H1 (cell line): Measurements from ENCODE around the gene DHRS3. TPM values are rescaled to one million over a fixed set of nuclear protein-coding genes. Genes with fewer than 3 reads are reported as not detected.

Experiments
- CTCF ChIA-PET: fragments of 300-600 bp; sonication (Branson Sonifier 250); formaldehyde crosslinking; loops from one replicate; lab custom pipeline; 2021; ENCODE audit not compliant: partially characterized antibody; lab: Charles Lee
- POLR2A ChIA-PET: fragments of 300-600 bp; sonication (Branson Sonifier 250); formaldehyde crosslinking; loops from one replicate; lab custom pipeline; 2021; ENCODE audit warnings: inconsistent platforms; ENCODE audit not compliant: partially characterized antibody; lab: Charles Lee
- DNase-seq, 2 experiments: peaks; one replicate each; pipeline versions ENCODE4 v3.0.0 to v3.0.0-alpha.2; 2010 to 2022; ENCODE audit warnings: low spot score in 2 of 2, low read depth in 1 of 2, mixed read lengths in 1 of 2
- FAIRE-seq: peaks from 2 replicates; lab custom pipeline; 2011; peaks lifted over from hg19 to GRCh38; lab: Jason Lieb, UNC
- H2AFZ ChIP-seq: 2 replicates; pipeline ENCODE4 v1.8.1; 2012; ENCODE audit warnings: low read length, inconsistent platforms
- H2AK5ac ChIP-seq: 2 replicates; pipeline ENCODE4 v1.6.1; 2013; ENCODE audit warnings: low read depth, low read length
- H2BK120ac ChIP-seq: replicated peaks from 2 replicates; pipeline ENCODE3; 2013; ENCODE audit warnings: low read depth, low read length, inconsistent platforms
- H2BK12ac ChIP-seq: 2 replicates; pipeline ENCODE4 v1.6.1; 2013; ENCODE audit warnings: low read depth, low read length
- H2BK15ac ChIP-seq: 2 replicates; pipeline ENCODE4 v1.6.1; 2013; ENCODE audit warnings: low read length
- H2BK20ac ChIP-seq: 2 replicates; pipeline ENCODE4 v1.6.1; 2013; ENCODE audit warnings: low read length
- H2BK5ac ChIP-seq: 2 replicates; pipeline ENCODE4 v1.6.1; 2013; ENCODE audit warnings: low read depth, low read length
- H3K14ac ChIP-seq: 2 replicates; pipeline ENCODE4 v1.6.1; 2013; ENCODE audit warnings: inconsistent platforms; ENCODE audit not compliant: insufficient read length
- H3K18ac ChIP-seq: 2 replicates; pipeline ENCODE4 v1.6.1; 2013; ENCODE audit warnings: low read length; ENCODE audit errors: extremely low read depth
- H3K23ac ChIP-seq: 2 replicates; pipeline ENCODE4 v1.6.1; 2013; ENCODE audit warnings: inconsistent platforms; ENCODE audit not compliant: insufficient read length
- H3K23me2 ChIP-seq: 2 replicates; pipeline ENCODE4 v1.6.1; 2013; ENCODE audit warnings: low read depth, low read length
- H3K27ac ChIP-seq: 2 replicates; pipeline ENCODE4 v1.6.1; 2011; ENCODE audit warnings: low read depth, low read length, inconsistent platforms
- H3K27me3 ChIP-seq, 4 experiments: replicated peaks in 1 of 4; 1 replicate in 1 of 4; 2 replicates in 3 of 4; pipeline versions ENCODE4 v1.6.1 to v1.8.1; 2011 to 2013; ENCODE audit warnings: low read length in 3 of 4, mild to moderate bottlenecking in 3 of 4, inconsistent platforms in 2 of 4, mixed read lengths in 2 of 4, moderate library complexity in 1 of 4; ENCODE audit not compliant: control insufficient read depth in 3 of 4, insufficient read depth in 3 of 4; ENCODE audit errors: extremely low read depth in 1 of 4
- H3K36me3 ChIP-seq, 4 experiments: 2 replicates each; pipeline versions ENCODE4 v1.6.1 to v1.8.1; 2011 to 2013; ENCODE audit warnings: mild to moderate bottlenecking in 4 of 4, low read length in 3 of 4, moderate library complexity in 2 of 4, control low read depth in 1 of 4, inconsistent platforms in 1 of 4; ENCODE audit not compliant: insufficient read depth in 4 of 4, control insufficient read depth in 2 of 4
- H3K4ac ChIP-seq: replicated peaks from 2 replicates; pipeline ENCODE3; 2013; ENCODE audit warnings: low read length, low read depth, mixed read lengths, inconsistent platforms; ENCODE audit not compliant: insufficient read length
- H3K4me1 ChIP-seq, 4 experiments: replicated peaks in 1 of 4; 1 replicate in 1 of 4; 2 replicates in 3 of 4; pipeline versions ENCODE4 v1.6.1 to v1.8.1; 2011 to 2013; ENCODE audit warnings: low read length in 3 of 4, inconsistent platforms in 2 of 4, mixed read lengths in 1 of 4; ENCODE audit not compliant: insufficient read depth in 4 of 4, control insufficient read depth in 3 of 4
- H3K4me2 ChIP-seq, 2 experiments: 2 replicates each; pipeline versions ENCODE4 v1.6.1 to v1.8.1; 2011 to 2013; ENCODE audit warnings: low read depth in 2 of 2, low read length in 2 of 2, control low read depth in 1 of 2, inconsistent platforms in 1 of 2, mild to moderate bottlenecking in 1 of 2; ENCODE audit not compliant: insufficient read depth in 1 of 2
- H3K4me3 ChIP-seq, 4 experiments: fragments of 200-600, 300-600 bp in 1 of 4; sonication (generic), shearing (Covaris generic), sonication (Bioruptor Twin) in 1 of 4; 2 replicates each; pipeline versions ENCODE4 v1.5.1 to v1.8.1; 2011 to 2016; ENCODE audit warnings: low read length in 4 of 4, low read depth in 3 of 4, control low read depth in 2 of 4, inconsistent platforms in 2 of 4, mild to moderate bottlenecking in 2 of 4, mixed read lengths in 1 of 4, moderate library complexity in 1 of 4; ENCODE audit not compliant: insufficient read depth in 2 of 4; ENCODE audit errors: extremely low read depth in 1 of 4
- H3K56ac ChIP-seq: replicated peaks from 2 replicates; pipeline ENCODE3; 2013; ENCODE audit warnings: low read depth, mild to moderate bottlenecking, mixed read lengths, low read length, inconsistent platforms; ENCODE audit not compliant: insufficient read length
- H3K79me1 ChIP-seq: 2 replicates; pipeline ENCODE4 v1.6.1; 2013; ENCODE audit warnings: low read depth, low read length, control low read depth
- H3K79me2 ChIP-seq, 2 experiments: 2 replicates each; pipeline versions ENCODE4 v1.6.1 to v1.8.1; 2012 to 2013; ENCODE audit warnings: low read length in 2 of 2, mild to moderate bottlenecking in 2 of 2, inconsistent platforms in 1 of 2; ENCODE audit not compliant: insufficient read depth in 2 of 2, control insufficient read depth in 1 of 2
- H3K9ac ChIP-seq, 4 experiments: replicated peaks in 1 of 4; 1 replicate in 1 of 4; 2 replicates in 3 of 4; pipeline versions ENCODE4 v1.6.1 to v1.8.1; 2011 to 2013; ENCODE audit warnings: low read depth in 3 of 4, low read length in 3 of 4, control low read depth in 2 of 4, mild to moderate bottlenecking in 2 of 4, moderate library complexity in 2 of 4, inconsistent platforms in 1 of 4; ENCODE audit errors: extremely low read depth in 1 of 4
- H3K9me3 ChIP-seq, 2 experiments: 2 replicates each; pipeline versions ENCODE4 v1.6.1 to v1.8.1; 2012 to 2013; ENCODE audit warnings: mild to moderate bottlenecking in 2 of 2, moderate library complexity in 2 of 2, control low read depth in 1 of 2, inconsistent platforms in 1 of 2, low read depth in 1 of 2, low read length in 1 of 2, mixed read lengths in 1 of 2; ENCODE audit not compliant: insufficient read depth in 2 of 2
- H4K20me1 ChIP-seq, 2 experiments: replicated peaks in 1 of 2; 2 replicates each; pipeline versions ENCODE3 to v1.8.1; 2011 to 2013; ENCODE audit warnings: inconsistent platforms in 2 of 2, low read length in 2 of 2, mild to moderate bottlenecking in 1 of 2; ENCODE audit not compliant: insufficient read depth in 2 of 2, control insufficient read depth in 1 of 2
- H4K5ac ChIP-seq: 2 replicates; pipeline ENCODE4 v1.6.1; 2013; ENCODE audit warnings: low read length, low read depth, mixed read lengths, inconsistent platforms; ENCODE audit not compliant: insufficient read length
- H4K8ac ChIP-seq: 2 replicates; pipeline ENCODE4 v1.8.0; 2013; ENCODE audit warnings: mild to moderate bottlenecking, moderate library complexity, low read length, inconsistent platforms; ENCODE audit not compliant: insufficient read depth; ENCODE audit errors: extremely low read depth
- H4K91ac ChIP-seq: replicated peaks from 2 replicates; pipeline ENCODE3; 2013; ENCODE audit warnings: low read length, mixed read lengths, inconsistent platforms; ENCODE audit not compliant: insufficient read length
- EZH2 ChIP-seq: fragments of 200-600 bp; sonication (generic); IDR thresholded peaks from 2 replicates; pipeline ENCODE4 v1.7.1; 2012; ENCODE audit warnings: low read depth, mild to moderate bottlenecking, moderate library complexity, low read length, inconsistent platforms; ENCODE audit not compliant: severe bottlenecking
- GABPA ChIP-seq: IDR thresholded peaks from 2 replicates; pipeline ENCODE4 v1.6.1; 2011; ENCODE audit warnings: mild to moderate bottlenecking, low read length, moderate library complexity, borderline replicate concordance; ENCODE audit not compliant: insufficient read depth
- JUN ChIP-seq: IDR thresholded peaks from 2 replicates; pipeline ENCODE4 v1.6.1; 2011; ENCODE audit warnings: low read depth, mild to moderate bottlenecking, improper control_type of control experiment, low read length
- KDM4A ChIP-seq: IDR thresholded peaks from one replicate; pipeline ENCODE4 v1.7.1; 2012; ENCODE audit warnings: low read depth, mild to moderate bottlenecking, moderate library complexity, low read length, inconsistent platforms; ENCODE audit not compliant: severe bottlenecking
- KDM5A ChIP-seq: fragments of 200-600 bp; IDR thresholded peaks from 2 replicates; pipeline ENCODE4 v1.7.1; 2012; ENCODE audit warnings: mild to moderate bottlenecking, low read length, inconsistent platforms, mixed read lengths
- MAX ChIP-seq: IDR thresholded peaks from 2 replicates; pipeline ENCODE4 v1.6.1; 2012; ENCODE audit warnings: inconsistent platforms
- TBP ChIP-seq: IDR thresholded peaks from 2 replicates; pipeline ENCODE4 v1.6.1; 2011; ENCODE audit warnings: low read depth, low read length, improper control_type of control experiment
- USF2 ChIP-seq: IDR thresholded peaks from 2 replicates; pipeline ENCODE4 v1.6.1; 2011; ENCODE audit warnings: low read length, improper control_type of control experiment
- WGBS, 2 experiments: shearing (Covaris generic) in 1 of 2; methylation state at CpG; one replicate each; pipeline versions ENCODE4 v1.1.6 to v1.1.7; 2013 to 2015; ENCODE audit warnings: low lambda C conversion rate in 2 of 2, mixed read lengths in 2 of 2, inconsistent platforms in 1 of 2, low coverage in 1 of 2, missing lambda C conversion rate in 1 of 2; ENCODE audit not compliant: insufficient replicate concordance in 2 of 2, insufficient coverage in 1 of 2, insufficient read length in 1 of 2; ENCODE audit errors: extremely low coverage in 1 of 2, missing lambda C conversion rate in 1 of 2; 5-methylcytosine and 5-hydroxymethylcytosine counted together
- polyA plus RNA-seq, 7 experiments: library from polyadenylated mRNA; depleted of rRNA in 3 of 7; stranded (reverse) in 5 of 7; unstranded in 2 of 7; fragments of >200 nt in 5 of 7; fragments of 200-250 nt in 2 of 7; gene quantifications; 1 replicate in 5 of 7; 2 replicates in 1 of 7; 4 replicates in 1 of 7; pipeline versions ENCODE4 v1.2.1 to v1.2.3, GENCODE V29; 2011 to 2013; ENCODE audit warnings: missing spikeins in 2 of 7, mixed read lengths in 2 of 7
- total RNA-seq: library from RNA; stranded (reverse); fragmentation: NEBNext Ultra II Directional; extraction: Animal tissue kit (Norgen Biotek cat#: 25700); gene quantifications from 2 replicates; pipeline ENCODE4 v1.2.1, GENCODE V29; 2021

DHRS3 gene
- total and polyA plus RNA-seq, 2 of the 8 experiments (the other 6 are each of a cell fraction or from before 2014, with no cell fraction given): 32.5 to 36.4 TPM

GRCh38 chr1:12627296-12627695 lies 9.3 kb upstream of the DHRS3 start:
- no peak overlapping the region for H4K5ac ChIP-seq
- ChIA-PET CTCF (interaction anchor here (0.9 to 1.0 kb wide), 2 partner anchors 31 to 129 kb away, joined by 4 read pairs; no protein-coding TSS in a partner anchor), POLR2A (interaction anchor here (1.2 kb wide), 1 partner anchor 28 kb away, joined by 4 read pairs; no protein-coding TSS in a partner anchor)
- H2BK120ac ChIP-seq: peak overlapping the region; percentile 66
- no peaks in the 10 kb centered on the region for H3K79me2 ChIP-seq
- H2BK20ac ChIP-seq: 0 out of 2 replicates have a peak overlapping the region, but pooled peaks have one; percentile 73
- no peak overlapping the region for H3K4me2 ChIP-seq
- H3K27me3 ChIP-seq: no peaks in the 10 kb centered on the region
- no peaks in the 10 kb centered on the region for H3K23me2 ChIP-seq
- peak overlapping the region; percentile 55; the same call in 1 of the 2 replicates for H2BK5ac ChIP-seq
- H3K4ac ChIP-seq: no peak overlapping the region
- WGBS, 2 experiments: 85% methylated on average over 5 of the region's 5 CpGs; no CpG with 5 or more reads in 1 of the 2 experiments
- DNase-seq: no peak
- 0 out of 2 replicates have a peak overlapping the region, but pooled peaks have one; percentile 33 for H2BK15ac ChIP-seq
- no peak overlapping the region for H4K8ac ChIP-seq
- H3K23ac ChIP-seq: no peak overlapping the region
- FAIRE-seq: no peak
- H2AK5ac ChIP-seq: no peak overlapping the region
- H3K9me3 ChIP-seq: no peaks in the 10 kb centered on the region; a peak in 1 of 4 replicates
- no peak overlapping the region for H2BK12ac ChIP-seq
- no peak overlapping the region for H3K27ac ChIP-seq
- peak overlapping the region; percentile 27 for H4K91ac ChIP-seq
- H3K18ac ChIP-seq: 0 out of 2 replicates have a peak overlapping the region, but pooled peaks have one; percentile 6
- no peaks in the 10 kb centered on the region for H4K20me1 ChIP-seq
- no peak overlapping the region for H3K9ac ChIP-seq
- H3K56ac ChIP-seq: no peak overlapping the region
- no peaks in the 10 kb centered on the region for H3K36me3 ChIP-seq
- H3K4me3 ChIP-seq: no peak overlapping the region
- no peak overlapping the region for H2AFZ ChIP-seq
- no peak overlapping the region for H3K14ac ChIP-seq
- H3K4me1 ChIP-seq: peaks cover 12 to 31% (median 21%) of the 10 kb centered on the region in 4 experiments
- TF ChIP-seq KDM5A: no peak
- TF ChIP-seq GABPA: no peak
- no peak for TF ChIP-seq TBP
- no peak for TF ChIP-seq USF2
- no peak for TF ChIP-seq KDM4A
- no peak for TF ChIP-seq EZH2
- TF ChIP-seq JUN: no peak
- no peak for TF ChIP-seq MAX
- no peaks in the 10 kb centered on the region for H3K79me1 ChIP-seq
